HepG2 (cell line): Measurements from ENCODE around the gene REPS2. TPM values are rescaled to one million over a fixed set of nuclear protein-coding genes. Genes with fewer than 3 reads are reported as not detected.

Experiments
- ATAC-seq: fragments of 200-7000 bp; cut with Tn5 transposase; 3 replicates; pipeline ENCODE4 v1.9.1; 2020; ENCODE audit warnings: mild to moderate bottlenecking, moderate library complexity
- BruUV-seq: library from RNA; stranded (reverse); fragments of 400-500 nt; replicated peaks from 2 replicates; lab custom pipeline; 2021; lab: Mats Ljungman, UMichigan
- CTCF ChIA-PET: fragments of 300-600 bp; formaldehyde crosslinking; extraction: SDS; loops from one replicate; lab custom pipeline; 2021; ENCODE audit warnings: low total read pairs, inconsistent platforms, low intra/inter-chr PET ratio; lab: Yijun Ruan, JAX
- POLR2A ChIA-PET: fragments of 350-600 bp; sonication (Branson Sonifier 250); formaldehyde crosslinking; loops from one replicate; lab custom pipeline; 2020; ENCODE audit warnings: antibody characterized with exemption, inconsistent platforms; lab: Yijun Ruan, JAX
- DNase-seq: peaks from one replicate; pipeline ENCODE4 v3.0.0-alpha.2; 2015; ENCODE audit warnings: low spot score
- FAIRE-seq: peaks from 3 replicates; lab custom pipeline; 2011; peaks lifted over from hg19 to GRCh38; lab: Jason Lieb, UNC
- H2AFZ ChIP-seq: one replicate; pipeline ENCODE4 v1.6.1; 2011; ENCODE audit warnings: low read length, inconsistent platforms
- H3K27ac ChIP-seq: fragments of 300-600 bp; 3 replicates; pipeline ENCODE4 v1.8.0; 2011; ENCODE audit warnings: mixed run types, mild to moderate bottlenecking, mixed read lengths, low read length, inconsistent platforms; ENCODE audit not compliant: insufficient read depth; ENCODE audit errors: extremely low read length
- H3K27me3 ChIP-seq, 2 experiments: fragments of 200-600 bp in 1 of 2; 2 replicates in 1 of 2; 3 replicates in 1 of 2; pipeline versions ENCODE4 v1.6.0 to v1.8.0; 2011; ENCODE audit warnings: low read length in 2 of 2, mild to moderate bottlenecking in 2 of 2, moderate library complexity in 2 of 2, inconsistent platforms in 1 of 2; ENCODE audit not compliant: insufficient read depth in 2 of 2, control insufficient read depth in 1 of 2
- H3K36me3 ChIP-seq, 2 experiments: fragments of 200-600 bp in 1 of 2; replicated peaks in 1 of 2; 2 replicates in 1 of 2; 3 replicates in 1 of 2; pipeline versions ENCODE4 v1.5.1 to v1.8.0; 2011; ENCODE audit warnings: low read length in 2 of 2, inconsistent platforms in 1 of 2; ENCODE audit not compliant: insufficient read depth in 2 of 2, control insufficient read depth in 1 of 2
- H3K4me1 ChIP-seq: 2 replicates; pipeline ENCODE4 v1.5.1; 2012; ENCODE audit warnings: low read length, inconsistent platforms; ENCODE audit not compliant: insufficient read depth
- H3K4me2 ChIP-seq: 2 replicates; pipeline ENCODE4 v1.6.0; 2011; ENCODE audit warnings: low read depth, low read length, inconsistent platforms
- H3K4me3 ChIP-seq, 3 experiments: fragments of 200-600 bp in 1 of 3; sonication (generic), shearing (Covaris generic) in 1 of 3; replicated peaks in 1 of 3; 2 replicates each; pipeline ENCODE4 v1.5.1; 2011 to 2016; ENCODE audit warnings: low read length in 3 of 3, inconsistent platforms in 2 of 3, low read depth in 2 of 3, mild to moderate bottlenecking in 2 of 3, control low read depth in 1 of 3, mixed read lengths in 1 of 3; ENCODE audit not compliant: insufficient read depth in 1 of 3
- H3K79me2 ChIP-seq: one replicate; pipeline ENCODE4 v1.6.1; 2011; ENCODE audit warnings: low read length, inconsistent platforms; ENCODE audit not compliant: insufficient read depth
- H3K9ac ChIP-seq: 2 replicates; pipeline ENCODE4 v1.6.0; 2011; ENCODE audit warnings: mild to moderate bottlenecking, low read depth, low read length, inconsistent platforms; ENCODE audit not compliant: insufficient read depth
- H3K9me3 ChIP-seq: 2 replicates; pipeline ENCODE4 v1.5.1; 2012; ENCODE audit warnings: mild to moderate bottlenecking, low read length
- H4K20me1 ChIP-seq: 2 replicates; pipeline ENCODE4 v1.6.0; 2011; ENCODE audit warnings: inconsistent platforms, mild to moderate bottlenecking, low read length, moderate library complexity; ENCODE audit not compliant: insufficient read depth
- AHDC1 ChIP-seq: sonication (generic); formaldehyde crosslinking; IDR thresholded peaks from 2 replicates; pipeline ENCODE4 v1.5.1; 2020; ENCODE audit warnings: mild to moderate bottlenecking, missing genetic modification reagents, borderline replicate concordance
- CHD2 ChIP-seq: IDR thresholded peaks from 2 replicates; pipeline ENCODE4 v1.6.1; 2011; ENCODE audit warnings: low read depth, low read length, improper control_type of control experiment
- KLF11 ChIP-seq: IDR thresholded peaks from 2 replicates; pipeline ENCODE4 v1.6.1; 2016; ENCODE audit warnings: missing compliant biosample characterization
- KMT2A ChIP-seq: sonication (generic); formaldehyde crosslinking; IDR thresholded peaks from 2 replicates; pipeline ENCODE4 v1.4.0; 2020; ENCODE audit warnings: missing genetic modification reagents
- USF2 ChIP-seq, 2 experiments: sonication (generic) in 1 of 2; formaldehyde crosslinking in 1 of 2; IDR thresholded peaks; 2 replicates each; pipeline versions ENCODE4 v1.5.1 to v1.6.1; 2011 to 2020; ENCODE audit warnings: borderline replicate concordance in 1 of 2, low read depth in 1 of 2, low read length in 1 of 2, mild to moderate bottlenecking in 1 of 2, missing genetic modification reagents in 1 of 2, moderate library complexity in 1 of 2
- ZBTB21 ChIP-seq: sonication (generic); formaldehyde crosslinking; IDR thresholded peaks from 2 replicates; pipeline ENCODE4 v1.4.0; 2020; ENCODE audit warnings: missing genetic modification reagents
- ZSCAN31 ChIP-seq: sonication (generic); formaldehyde crosslinking; IDR thresholded peaks from 2 replicates; pipeline ENCODE4 v1.5.0; 2020; ENCODE audit warnings: low read depth, mild to moderate bottlenecking, missing genetic modification reagents
- WGBS: methylation state at CpG from one replicate; pipeline ENCODE4 v1.1.6; 2017; ENCODE audit warnings: low lambda C conversion rate; 5-methylcytosine and 5-hydroxymethylcytosine counted together
- in situ Hi-C: cut with HindIII; loops from 2 replicates; pipeline ENCODE4 v1.10.0; 2017; ENCODE audit warnings: low pct_unique_long_range_greater_than_20kb; ENCODE audit not compliant: extremely low pct_ligation_motif_present
- intact Hi-C: fragments of 100-400 bp; cut with micrococcal nuclease; formaldehyde crosslinking; loops from one replicate; pipeline ENCODE4 v1.10.0; 2022; ENCODE audit not compliant: unreplicated experiment
- polyA plus RNA-seq, 8 experiments: library from polyadenylated mRNA; depleted of rRNA in 3 of 8; stranded (reverse) in 7 of 8; unstranded in 1 of 8; fragments of >200 nt; fragmentation: Illumina TruSeq in 4 of 8; extraction: Trizol in 4 of 8; gene quantifications; 2 replicates each; pipeline versions ENCODE4 v1.2.1 to v1.2.3, GENCODE V29; 2011 to 2016; ENCODE audit warnings: low read depth in 4 of 8, missing spikeins in 1 of 8, mixed read lengths in 1 of 8; ENCODE audit not compliant: insufficient read depth in 1 of 8
- total RNA-seq, 5 experiments: library from RNA; depleted of rRNA; stranded (reverse); fragments of >200 nt; fragmentation: Illumina TruSeq; extraction: Trizol; gene quantifications; 2 replicates each; pipeline ENCODE4 v1.2.3, GENCODE V29; 2016; ENCODE audit warnings: low read depth in 1 of 5

REPS2 gene
- total and polyA plus RNA-seq, 2 of the 13 experiments (the other 11 are each of a cell fraction or from before 2014, with no cell fraction given), result 0.05 to 0.58 TPM

- no TSS peak for BruUV-seq
- no peak overlapping the region for H3K4me2 ChIP-seq
- no peaks in the 10 kb centered on the region for H3K9me3 ChIP-seq
- no peaks in the 10 kb centered on the region for H3K27me3 ChIP-seq
- no peak for DNase-seq
- no peak overlapping the region for H2AFZ ChIP-seq
- FAIRE-seq, result no peak
- no peaks in the 10 kb centered on the region for H4K20me1 ChIP-seq
- no peak overlapping the region for H3K9ac ChIP-seq
- no peaks in the 10 kb centered on the region for H3K79me2 ChIP-seq
- intact Hi-C loops (loop anchor here (5.0 kb wide), 1 partner anchor 471 kb away; no protein-coding TSS in a partner anchor), in situ Hi-C loops (no loop called here)
- no peak overlapping the region for H3K27ac ChIP-seq
- H3K36me3 ChIP-seq, result no peaks in the 10 kb centered on the region
- 56% methylated on average over 5 of the region's 6 CpGs for WGBS
- no peak overlapping the region for H3K4me3 ChIP-seq
- no peak for TF ChIP-seq ZBTB21 (CRISPR knock-in tag)
- TF ChIP-seq AHDC1 (CRISPR knock-in tag), result no peak
- TF ChIP-seq KMT2A (CRISPR knock-in tag), result no peak
- no peak for TF ChIP-seq USF2 (IDR thresholded peaks at IDR 0.05; ENCODE audit: low read depth, low read length)
- TF ChIP-seq USF2 (CRISPR knock-in tag; IDR thresholded peaks at IDR 0.05; ENCODE audit: borderline replicate concordance), result no peak
- TF ChIP-seq CHD2, result no peak
- TF ChIP-seq KLF11 (CRISPR knock-in tag), result no peak
- no peak for TF ChIP-seq ZSCAN31
- H3K4me1 ChIP-seq, result no peaks in the 10 kb centered on the region
- ChIA-PET CTCF (interaction anchor here (0.8 kb wide), 1 partner anchor 569 kb away, joined by 5 read pairs; no protein-coding TSS in a partner anchor), POLR2A (no interaction called here)
- no peak for ATAC-seq
Measured at GRCh38 chrX:17120816-17121215, 174.4 kb downstream of the REPS2 start.
